Caco-2 (cell line): ENCODE data around the gene KRTAP20-3. TPM values are rescaled to one million over a fixed set of nuclear protein-coding genes. Genes with fewer than 3 reads are reported as not detected.

Source experiments
- BruUV-seq: library from RNA; stranded (reverse); fragments of 400-500 nt; replicated peaks from 2 replicates; lab custom pipeline; 2021; lab: Mats Ljungman, UMichigan
- CTCF ChIA-PET: fragments of 300-600 bp; sonication (Branson Sonifier 250); formaldehyde crosslinking; loops from one replicate; lab custom pipeline; 2022; ENCODE audit warnings: antibody characterized with exemption; lab: Charles Lee
- POLR2A ChIA-PET: fragments of 300-600 bp; sonication (Branson Sonifier 250); formaldehyde crosslinking; loops from one replicate; lab custom pipeline; 2022; ENCODE audit warnings: antibody characterized with exemption; lab: Charles Lee
- DNase-seq, 2 experiments: peaks; one replicate each; pipeline versions ENCODE4 v3.0.0 to v3.0.0-alpha.2; 2020 to 2022
- H3K27me3 ChIP-seq: replicated peaks from 2 replicates; pipeline ENCODE4 v1.6.0; 2011; ENCODE audit warnings: low read length; ENCODE audit not compliant: control insufficient read depth, insufficient read depth
- H3K36me3 ChIP-seq: 2 replicates; pipeline ENCODE4 v1.5.1; 2011; ENCODE audit warnings: low read length; ENCODE audit not compliant: control insufficient read depth, insufficient read depth
- H3K4me1 ChIP-seq: fragments of 250-450 bp; sonication (Bioruptor Pico); 2 replicates; pipeline ENCODE4 v1.5.1; 2020; ENCODE audit warnings: mild to moderate bottlenecking
- H3K4me3 ChIP-seq: 2 replicates; pipeline ENCODE4 v1.5.1; 2011; ENCODE audit warnings: low read depth, mild to moderate bottlenecking, control low read depth, low read length
- H3K9me3 ChIP-seq: fragments of 250-450 bp; sonication (Bioruptor Pico); 2 replicates; pipeline ENCODE4 v1.5.1; 2020; ENCODE audit warnings: mild to moderate bottlenecking, moderate library complexity
- H3K27ac Mint-ChIP-seq: one replicate; pipeline ENCODE4 v1.8.0; 2022; ENCODE audit warnings: mixed read lengths; ENCODE audit not compliant: unreplicated experiment
- H3K27me3 Mint-ChIP-seq: one replicate; pipeline ENCODE4 v1.8.0; 2022; ENCODE audit warnings: mixed read lengths; ENCODE audit not compliant: insufficient read depth, unreplicated experiment
- H3K36me3 Mint-ChIP-seq: one replicate; pipeline ENCODE4 v1.8.0; 2022; ENCODE audit warnings: mild to moderate bottlenecking, mixed read lengths; ENCODE audit not compliant: insufficient read depth, unreplicated experiment
- H3K4me1 Mint-ChIP-seq: one replicate; pipeline ENCODE4 v1.8.0; 2022; ENCODE audit warnings: low read depth, mixed read lengths; ENCODE audit not compliant: unreplicated experiment
- H3K4me3 Mint-ChIP-seq: one replicate; pipeline ENCODE4 v1.8.0; 2022; ENCODE audit warnings: mild to moderate bottlenecking, moderate library complexity, mixed read lengths; ENCODE audit not compliant: unreplicated experiment
- H3K9me3 Mint-ChIP-seq: one replicate; pipeline ENCODE4 v1.8.0; 2022; ENCODE audit warnings: mixed read lengths; ENCODE audit not compliant: unreplicated experiment
- CTCF ChIP-seq, 2 experiments: fragments of 200-600 bp in 1 of 2; IDR thresholded peaks; 1 replicate in 1 of 2; 2 replicates in 1 of 2; pipeline versions ENCODE4 v1.5.1 to v1.8.0; 2011 to 2022; ENCODE audit warnings: antibody characterized with exemption in 1 of 2, control low read depth in 1 of 2, inconsistent platforms in 1 of 2, low read depth in 1 of 2, low read length in 1 of 2, mild to moderate bottlenecking in 1 of 2, moderate library complexity in 1 of 2; ENCODE audit not compliant: insufficient read depth in 1 of 2, severe bottlenecking in 1 of 2, unreplicated experiment in 1 of 2
- intact Hi-C: fragments of 100-400 bp; cut with micrococcal nuclease; formaldehyde crosslinking; loops from one replicate; pipeline ENCODE4 v1.10.0; 2022; ENCODE audit not compliant: unreplicated experiment
- total RNA-seq: library from RNA; stranded (reverse); gene quantifications from 2 replicates; pipeline ENCODE4 v1.2.3, GENCODE V29; 2022

The KRTAP20-3 gene
- total RNA-seq, 1 experiment from 2014 or later, result not detected

DNA sequence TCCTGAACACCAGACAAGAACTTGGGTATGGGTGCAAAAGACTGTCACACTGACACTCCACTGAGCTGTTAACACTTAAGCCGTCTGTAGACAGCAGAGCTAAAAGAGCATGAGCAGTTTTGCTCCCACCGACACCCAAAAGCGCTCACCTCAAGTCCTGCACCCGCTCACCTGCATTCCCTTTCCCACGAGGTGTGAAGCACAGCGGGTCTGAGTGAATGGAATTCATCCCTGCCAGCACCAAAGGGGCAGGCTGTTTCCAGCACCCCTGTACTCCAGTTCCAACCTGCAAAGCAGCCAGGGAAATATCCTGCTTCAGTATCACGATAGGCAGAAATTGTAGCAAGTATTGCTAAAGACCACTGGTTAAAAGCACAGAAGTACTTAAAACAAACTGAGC, 47.2 kb downstream of the KRTAP20-3 start:
- no TSS peak for BruUV-seq
- Histone ChIP-seq H3K36me3 (no peaks in the 10 kb centered on the region), H3K9me3 (no peaks in the 10 kb centered on the region), H3K4me3 (no peak overlapping the region), H3K27me3 (no peaks in the 10 kb centered on the region), H3K4me1 (no peaks in the 10 kb centered on the region)
- no peak overlapping the region for H3K27ac Mint-ChIP-seq
- H3K36me3 Mint-ChIP-seq, result no peaks in the 10 kb centered on the region
- no peak overlapping the region for H3K4me3 Mint-ChIP-seq
- CTCF ChIA-PET, result no interaction called here
- no peaks in the 10 kb centered on the region for H3K4me1 Mint-ChIP-seq
- no peaks in the 10 kb centered on the region for H3K27me3 Mint-ChIP-seq
- POLR2A ChIA-PET, result no interaction called here
- no peak for TF ChIP-seq CTCF (IDR thresholded peaks at IDR 0.05; ENCODE audit: insufficient read depth in 1 of 2, low read depth in 1 of 2, low read length in 1 of 2, severe bottlenecking in 1 of 2, unreplicated experiment in 1 of 2)
- intact Hi-C loops, result no loop called here
- DNase-seq, result no peak
- no peaks in the 10 kb centered on the region for H3K9me3 Mint-ChIP-seq

Other genes starting within 250 kb of the KRTAP20-3 start
- not detected in 2 replicates for gene KRTAP13-1, start 246.8 kb upstream of the KRTAP20-3 start, total RNA-seq
- not detected in 2 replicates for gene KRTAP13-3, start 216.9 kb upstream of the KRTAP20-3 start, total RNA-seq
- not detected in 2 replicates for gene KRTAP13-4, start 212.6 kb upstream of the KRTAP20-3 start, total RNA-seq
- not detected in 2 replicates for gene KRTAP15-1, start 202.6 kb upstream of the KRTAP20-3 start, total RNA-seq
- gene KRTAP19-1, start 162.5 kb upstream of the KRTAP20-3 start, total RNA-seq, result not detected in 2 replicates
- not detected in 2 replicates for gene KRTAP19-2, start 155.4 kb upstream of the KRTAP20-3 start, total RNA-seq
- not detected in 2 replicates for gene KRTAP19-3, start 150.9 kb upstream of the KRTAP20-3 start, total RNA-seq
- not detected in 2 replicates for gene KRTAP19-4, start 145.7 kb upstream of the KRTAP20-3 start, total RNA-seq
- gene KRTAP19-5, start 140.7 kb upstream of the KRTAP20-3 start, total RNA-seq, result not detected in 2 replicates
- not detected in 2 replicates for gene KRTAP19-6, start 101.0 kb upstream of the KRTAP20-3 start, total RNA-seq
- gene KRTAP19-7, start 81.5 kb upstream of the KRTAP20-3 start, total RNA-seq, result not detected in 2 replicates
- not detected in 2 replicates for gene KRTAP22-2, start 52.5 kb upstream of the KRTAP20-3 start, total RNA-seq
- not detected in 2 replicates for gene KRTAP6-3, start 50.4 kb upstream of the KRTAP20-3 start, total RNA-seq
- not detected in 2 replicates for gene KRTAP6-2, start 44.0 kb upstream of the KRTAP20-3 start, total RNA-seq
- gene KRTAP22-1, start 41.8 kb upstream of the KRTAP20-3 start, total RNA-seq, result not detected in 2 replicates
- gene KRTAP6-1, start 28.9 kb upstream of the KRTAP20-3 start, total RNA-seq, result not detected in 2 replicates
- not detected in 2 replicates for gene KRTAP20-1, start 26.4 kb upstream of the KRTAP20-3 start, total RNA-seq
- gene KRTAP20-4, start 22.2 kb upstream of the KRTAP20-3 start, total RNA-seq, result not detected in 2 replicates
- gene KRTAP20-2, start 7.7 kb upstream of the KRTAP20-3 start, total RNA-seq, result not detected in 2 replicates
- not detected in 2 replicates for gene KRTAP21-3, start 75.9 kb downstream of the KRTAP20-3 start, total RNA-seq
- not detected in 2 replicates for gene KRTAP21-2, start 104.4 kb downstream of the KRTAP20-3 start, total RNA-seq
- gene KRTAP21-1, start 112.6 kb downstream of the KRTAP20-3 start, total RNA-seq, result not detected in 2 replicates
- not detected in 2 replicates for gene KRTAP8-1, start 170.4 kb downstream of the KRTAP20-3 start, total RNA-seq
- not detected in 2 replicates for gene KRTAP7-1, start 186.9 kb downstream of the KRTAP20-3 start, total RNA-seq
- not detected in 2 replicates for gene KRTAP11-1, start 238.7 kb downstream of the KRTAP20-3 start, total RNA-seq